ENCODE data around the gene FABP1.

DNA sequence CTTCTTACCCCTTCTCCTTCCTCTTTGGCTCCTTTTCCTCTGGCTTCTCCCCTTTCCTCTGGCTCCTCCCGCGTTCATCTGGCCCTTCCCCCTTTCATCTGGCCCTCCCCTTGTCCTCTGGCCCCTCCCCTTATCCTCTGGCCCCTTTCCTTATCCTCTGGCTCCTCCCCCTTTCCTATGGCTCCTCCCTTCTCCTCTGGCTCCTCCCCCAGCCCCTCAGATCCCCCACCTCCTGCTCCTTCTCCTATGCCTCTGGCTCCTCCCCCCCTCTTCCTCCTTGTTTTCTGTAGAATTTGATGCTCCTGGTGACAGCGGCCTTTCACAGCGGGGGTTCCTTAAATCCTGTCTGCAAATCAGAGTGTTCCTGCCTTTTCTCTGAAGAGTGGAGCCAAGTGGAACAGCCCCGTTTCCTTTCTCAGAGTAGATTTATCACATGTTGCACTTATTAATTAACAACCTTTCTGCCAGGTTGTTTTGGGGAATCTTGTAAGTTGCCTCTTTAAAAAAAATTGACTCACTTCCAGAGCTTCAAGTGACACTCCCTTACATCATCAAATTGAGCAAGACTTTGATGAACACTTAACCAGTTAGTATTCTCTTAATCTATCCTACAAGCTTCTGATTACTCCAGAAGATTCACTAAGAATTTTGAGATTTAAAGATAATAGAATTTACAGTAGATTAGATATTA lies 27.9 kb downstream of the FABP1 start:
- TF ChIP-seq, protein P1, sequence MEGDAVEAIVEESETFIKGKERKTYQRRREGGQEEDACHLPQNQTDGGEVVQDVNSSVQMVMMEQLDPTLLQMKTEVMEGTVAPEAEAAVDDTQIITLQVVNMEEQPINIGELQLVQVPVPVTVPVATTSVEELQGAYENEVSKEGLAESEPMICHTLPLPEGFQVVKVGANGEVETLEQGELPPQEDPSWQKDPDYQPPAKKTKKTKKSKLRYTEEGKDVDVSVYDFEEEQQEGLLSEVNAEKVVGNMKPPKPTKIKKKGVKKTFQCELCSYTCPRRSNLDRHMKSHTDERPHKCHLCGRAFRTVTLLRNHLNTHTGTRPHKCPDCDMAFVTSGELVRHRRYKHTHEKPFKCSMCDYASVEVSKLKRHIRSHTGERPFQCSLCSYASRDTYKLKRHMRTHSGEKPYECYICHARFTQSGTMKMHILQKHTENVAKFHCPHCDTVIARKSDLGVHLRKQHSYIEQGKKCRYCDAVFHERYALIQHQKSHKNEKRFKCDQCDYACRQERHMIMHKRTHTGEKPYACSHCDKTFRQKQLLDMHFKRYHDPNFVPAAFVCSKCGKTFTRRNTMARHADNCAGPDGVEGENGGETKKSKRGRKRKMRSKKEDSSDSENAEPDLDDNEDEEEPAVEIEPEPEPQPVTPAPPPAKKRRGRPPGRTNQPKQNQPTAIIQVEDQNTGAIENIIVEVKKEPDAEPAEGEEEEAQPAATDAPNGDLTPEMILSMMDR (conservative IDR thresholded peaks at IDR 0.05) = no peak
- no peak for TF ChIP-seq ZFX (IDR thresholded peaks at IDR 0.05)
